T-cell (primary cell): ENCODE data around the gene SYNJ1. TPM values are rescaled to one million over a fixed set of nuclear protein-coding genes. Genes with fewer than 3 reads are reported as not detected.

ENCODE experiments used
- ATAC-seq, 4 experiments: fragments of 200-7000 bp in 3 of 4; fragments of 150-1000 bp in 1 of 4; cut with Tn5 transposase; replicated peaks in 1 of 4; 1 replicate in 3 of 4; 2 replicates in 1 of 4; pipeline ENCODE4 v1.10.0; 2021; ENCODE audit warnings: moderate library complexity in 3 of 4, mild to moderate bottlenecking in 2 of 4, moderate number of reproducible peaks in 1 of 4
- CTCF ChIA-PET, 2 donors: fragments of 300-600 bp; sonication (Branson Sonifier 250); formaldehyde crosslinking; loops; one replicate each; lab custom pipeline; 2022; ENCODE audit warnings: antibody characterized with exemption in 2 of 2; lab: Charles Lee
- POLR2A ChIA-PET, 2 donors: fragments of 300-600 bp; sonication (Branson Sonifier 250); formaldehyde crosslinking; loops; one replicate each; lab custom pipeline; 2022; ENCODE audit warnings: antibody characterized with exemption in 2 of 2; lab: Charles Lee
- DNase-seq, 35 experiments: peaks; one replicate each; pipeline versions ENCODE4 v3.0.0 to v3.0.0-alpha.2; 2013 to 2023
- H3K27ac ChIP-seq: one replicate; pipeline ENCODE4 v1.5.1; 2013; ENCODE audit warnings: low read length
- H3K27me3 ChIP-seq, 2 experiments: replicated peaks in 1 of 2; 1 replicate in 1 of 2; 2 replicates in 1 of 2; pipeline versions ENCODE4 v1.6.1 to v1.7.0; 2013; ENCODE audit warnings: low read length in 1 of 2, mixed read lengths in 1 of 2; ENCODE audit not compliant: control insufficient read depth in 2 of 2, insufficient read depth in 2 of 2; ENCODE audit errors: extremely low read depth in 1 of 2
- H3K36me3 ChIP-seq, 2 donors: 1 replicate in 1 of 2; 2 replicates in 1 of 2; pipeline versions ENCODE4 v1.6.1 to v1.7.0; 2013; ENCODE audit warnings: low read length in 1 of 2; ENCODE audit not compliant: control insufficient read depth in 2 of 2, insufficient read depth in 1 of 2; ENCODE audit errors: extremely low read depth in 1 of 2
- H3K4me1 ChIP-seq, 2 experiments: 1 replicate in 1 of 2; 2 replicates in 1 of 2; pipeline versions ENCODE4 v1.6.1 to v1.7.0; 2013; ENCODE audit warnings: low read length in 2 of 2, mixed read lengths in 1 of 2; ENCODE audit not compliant: insufficient read depth in 2 of 2, control insufficient read depth in 1 of 2; ENCODE audit errors: extremely low read depth in 1 of 2
- H3K4me3 ChIP-seq, 2 donors: 1 replicate in 1 of 2; 2 replicates in 1 of 2; pipeline versions ENCODE4 v1.5.1 to v1.7.0; 2013; ENCODE audit warnings: mild to moderate bottlenecking in 2 of 2, low read length in 1 of 2, moderate library complexity in 1 of 2; ENCODE audit not compliant: control insufficient read depth in 1 of 2; ENCODE audit errors: extremely low read depth in 1 of 2
- H3K9me3 ChIP-seq: 2 replicates; pipeline ENCODE4 v1.7.0; 2013
- H3K27ac Mint-ChIP-seq, 2 donors: one replicate each; pipeline ENCODE4 v1.8.0; 2020 to 2021; ENCODE audit warnings: mild to moderate bottlenecking in 2 of 2, mixed read lengths in 2 of 2
- H3K27me3 Mint-ChIP-seq, 2 donors: one replicate each; pipeline ENCODE4 v1.8.0; 2021 to 2022; ENCODE audit warnings: mixed read lengths in 2 of 2
- H3K36me3 Mint-ChIP-seq: one replicate; pipeline ENCODE4 v1.8.0; 2021; ENCODE audit warnings: mixed read lengths
- H3K4me1 Mint-ChIP-seq, 3 donors: one replicate each; pipeline ENCODE4 v1.8.0; 2020 to 2022; ENCODE audit warnings: mixed read lengths in 3 of 3, mild to moderate bottlenecking in 1 of 3
- H3K4me3 Mint-ChIP-seq, 3 donors: one replicate each; pipeline ENCODE4 v1.8.0; 2020 to 2022; ENCODE audit warnings: mild to moderate bottlenecking in 3 of 3, mixed read lengths in 3 of 3, moderate library complexity in 3 of 3
- H3K9me3 Mint-ChIP-seq, 3 donors: one replicate each; pipeline ENCODE4 v1.8.0; 2020 to 2022; ENCODE audit warnings: mixed read lengths in 3 of 3
- WGBS: methylation state at CpG from one replicate; pipeline ENCODE4 v1.1.5; 2013; ENCODE audit warnings: missing lambda C conversion rate; ENCODE audit not compliant: insufficient coverage; 5-methylcytosine and 5-hydroxymethylcytosine counted together
- total RNA-seq, 35 experiments: library from RNA in 6 of 35; stranded (reverse) in 6 of 35; fragments of 120-200 nt in 1 of 35; gene quantifications; one replicate each; pipeline versions ENCODE4 v1.2.1 to v1.2.4 and lab custom pipeline; 2013 to 2026

Gene SYNJ1
- total RNA-seq, 5 donors from 2014 or later (not counting 1 experiment from before 2014, with no cell fraction given) = 15.2 to 24.0 (median 20.3) TPM

- ChIA-PET POLR2A (interaction anchor here in 1 of 2 donors (0.7 kb wide), 2 partner anchors 9 to 440 kb away, joined by 3 to 5 read pairs; no protein-coding TSS in a partner anchor), CTCF (no interaction called here)
- no CpG with 5 or more reads among the region's 4 CpGs for WGBS
- ATAC-seq (no peak), DNase-seq (no peak)
- Histone ChIP-seq H3K4me1 (peaks cover 0 to 18% of the 10 kb centered on the region in 2 experiments), H3K4me3 (no peak overlapping the region), H3K27ac (no peak overlapping the region), H3K9me3 (no peaks in the 10 kb centered on the region), H3K27me3 (no peaks in the 10 kb centered on the region), H3K36me3 (peaks cover 0 to 2% of the 10 kb centered on the region in 2 donors)
- Mint-ChIP-seq H3K36me3 (peaks cover 18% of the 10 kb centered on the region), H3K27me3 (no peaks in the 10 kb centered on the region), H3K27ac (no peak overlapping the region), H3K4me1 (peaks cover 40 to 50% (median 44%) of the 10 kb centered on the region in 3 donors), H3K9me3 (no peaks in the 10 kb centered on the region), H3K4me3 (no peak overlapping the region)
These were observed 17.6 kb downstream of the SYNJ1 start for GRCh38 chr21:32710069-32710784.

GRCh38 chr21:32708069-32708468, 19.7 kb downstream of the SYNJ1 start:
- no peak for ATAC-seq
- H3K9me3 Mint-ChIP-seq = no peaks in the 10 kb centered on the region
- peaks cover 13% of the 10 kb centered on the region for H3K36me3 Mint-ChIP-seq
- no CpG with 5 or more reads among the region's 6 CpGs for WGBS
- peaks cover 44 to 50% (median 49%) of the 10 kb centered on the region in 3 donors for H3K4me1 Mint-ChIP-seq
- peak overlapping the region in 2 of 3 donors; percentile 9 to 19 for H3K4me3 Mint-ChIP-seq
- Histone ChIP-seq H3K4me1 (peaks cover 0 to 18% of the 10 kb centered on the region in 2 experiments), H3K9me3 (no peaks in the 10 kb centered on the region), H3K27ac (no peak overlapping the region), H3K36me3 (no peaks in the 10 kb centered on the region), H3K4me3 (no peak overlapping the region), H3K27me3 (no peaks in the 10 kb centered on the region)
- H3K27me3 Mint-ChIP-seq = no peaks in the 10 kb centered on the region
- no peak for DNase-seq
- POLR2A ChIA-PET = interaction anchor here (0.7 kb wide), 2 partner anchors 39 to 1079 kb away, joined by 3 to 4 read pairs; no protein-coding TSS in a partner anchor
- CTCF ChIA-PET = interaction anchor here in 1 of 2 donors (0.6 kb wide), 1 partner anchor 1215 kb away, joined by 6 read pairs; no protein-coding TSS in a partner anchor
- peak overlapping the region; percentile 24 to 76 for H3K27ac Mint-ChIP-seq

- H3K4me3 ChIP-seq = no peak overlapping the region
These were observed 21.9 kb downstream of the SYNJ1 start for GRCh38 chr21:32705901-32706300.

GRCh38 chr21:32705139-32705538, 22.7 kb downstream of the SYNJ1 start:
- Mint-ChIP-seq H3K4me1 (peaks cover 38 to 47% (median 39%) of the 10 kb centered on the region in 3 donors), H3K36me3 (peaks cover 15% of the 10 kb centered on the region), H3K9me3 (no peaks in the 10 kb centered on the region), H3K27ac (no peak overlapping the region), H3K4me3 (no peak overlapping the region), H3K27me3 (no peaks in the 10 kb centered on the region)
- DNase-seq = no peak
- Histone ChIP-seq H3K27me3 (no peaks in the 10 kb centered on the region), H3K27ac (no peak overlapping the region), H3K36me3 (no peaks in the 10 kb centered on the region), H3K9me3 (no peaks in the 10 kb centered on the region), H3K4me3 (no peak overlapping the region), H3K4me1 (peaks cover 0 to 2% of the 10 kb centered on the region in 2 experiments)
- CTCF ChIA-PET = no interaction called here
- 100% methylated on average over 1 of the region's 1 CpG for WGBS
- POLR2A ChIA-PET = no interaction called here
- ATAC-seq = no peak

More at GRCh38 chr21:32705901-32706300, 21.9 kb downstream of the SYNJ1 start:
- Mint-ChIP-seq H3K27ac (no peak overlapping the region), H3K36me3 (peaks cover 15% of the 10 kb centered on the region), H3K27me3 (no peaks in the 10 kb centered on the region), H3K4me3 (no peak overlapping the region), H3K9me3 (no peaks in the 10 kb centered on the region), H3K4me1 (peaks cover 38 to 47% (median 39%) of the 10 kb centered on the region in 3 donors)
- Histone ChIP-seq H3K27ac (no peak overlapping the region), H3K4me1 (peaks cover 0 to 2% of the 10 kb centered on the region in 2 experiments), H3K9me3 (no peaks in the 10 kb centered on the region), H3K27me3 (no peaks in the 10 kb centered on the region), H3K36me3 (no peaks in the 10 kb centered on the region)
- CTCF ChIA-PET = no interaction called here
- ATAC-seq = no peak
- POLR2A ChIA-PET = interaction anchor here in 1 of 2 donors (1.3 kb wide), 1 partner anchor 10 kb away, joined by 5 read pairs; no protein-coding TSS in a partner anchor
- DNase-seq = no peak
- WGBS = 100% methylated on average over 1 of the region's 4 CpGs

GRCh38 chr21:32702702-32703101, 25.1 kb downstream of the SYNJ1 start:
- no peaks in the 10 kb centered on the region for H3K9me3 ChIP-seq
- no peak overlapping the region for H3K4me3 Mint-ChIP-seq
- no peaks in the 10 kb centered on the region for H3K9me3 Mint-ChIP-seq
- no peak overlapping the region for H3K27ac Mint-ChIP-seq
- peaks cover 30 to 46% (median 31%) of the 10 kb centered on the region in 3 donors for H3K4me1 Mint-ChIP-seq
- ATAC-seq (no peak), DNase-seq (no peak)
- no peaks in the 10 kb centered on the region for H3K27me3 Mint-ChIP-seq
- no peak overlapping the region for H3K4me3 ChIP-seq
- ChIA-PET CTCF (no interaction called here), POLR2A (interaction anchor here in 1 of 2 donors (0.6 to 1.2 kb wide), 2 partner anchors 9 to 25 kb away, joined by 4 to 7 read pairs; partner anchors contain the start of gene SYNJ1)
- H3K4me1 ChIP-seq = no peaks in the 10 kb centered on the region
- no peaks in the 10 kb centered on the region for H3K27me3 ChIP-seq
- 60% methylated on average over 2 of the region's 4 CpGs for WGBS
- peaks cover 30% of the 10 kb centered on the region for H3K36me3 Mint-ChIP-seq
- H3K36me3 ChIP-seq = peaks cover 6 to 13% of the 10 kb centered on the region in 2 donors
- no peak overlapping the region for H3K27ac ChIP-seq

GRCh38 chr21:32698971-32699693, 28.7 kb downstream of the SYNJ1 start:
- no peak for ATAC-seq
- Mint-ChIP-seq H3K36me3 (peaks cover 29% of the 10 kb centered on the region), H3K9me3 (no peaks in the 10 kb centered on the region), H3K27ac (no peak overlapping the region), H3K27me3 (no peaks in the 10 kb centered on the region), H3K4me1 (peaks cover 10 to 19% (median 13%) of the 10 kb centered on the region in 3 donors), H3K4me3 (no peak overlapping the region)
- no peaks in the 10 kb centered on the region for H3K4me1 ChIP-seq
- H3K27ac ChIP-seq = no peak overlapping the region
- CTCF ChIA-PET = no interaction called here
- no peaks in the 10 kb centered on the region for H3K9me3 ChIP-seq
- DNase-seq = no peak
- POLR2A ChIA-PET = no interaction called here
- no peaks in the 10 kb centered on the region for H3K27me3 ChIP-seq
- peaks cover 6 to 16% of the 10 kb centered on the region in 2 donors for H3K36me3 ChIP-seq
- H3K4me3 ChIP-seq = no peak overlapping the region
- WGBS = 100% methylated on average over 3 of the region's 8 CpGs
